HG02588 (cell line): ENCODE measurements around the gene PIK3R1.

Source experiments
- ATAC-seq: cut with Tn5 transposase; IDR thresholded peaks from one replicate; pipeline ENCODE4 v1.9.1; 2021; ENCODE audit warnings: mild to moderate bottlenecking, moderate library complexity; ENCODE audit not compliant: unreplicated experiment

Gene PIK3R1

DNA sequence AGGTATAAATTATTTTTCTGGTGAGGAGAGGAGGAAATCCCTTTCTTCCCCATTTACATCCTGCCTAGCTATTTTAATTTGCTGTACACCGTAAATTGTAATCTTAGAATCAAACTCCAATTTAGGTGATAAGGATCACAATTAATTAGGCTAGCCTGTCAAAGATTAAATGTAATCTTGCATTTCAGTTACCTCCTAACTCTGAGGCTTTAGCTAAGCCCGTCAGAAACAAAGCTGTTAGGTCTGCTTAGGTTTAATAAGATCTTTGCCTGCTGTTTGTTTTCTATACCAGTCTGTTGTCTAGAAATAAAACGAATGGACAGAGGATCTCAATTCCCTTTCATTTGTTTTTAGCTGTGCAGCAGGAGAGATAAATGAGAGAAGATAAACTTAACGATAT, 51.5 kb downstream of the PIK3R1 start:
- ATAC-seq: no peak

DNA sequence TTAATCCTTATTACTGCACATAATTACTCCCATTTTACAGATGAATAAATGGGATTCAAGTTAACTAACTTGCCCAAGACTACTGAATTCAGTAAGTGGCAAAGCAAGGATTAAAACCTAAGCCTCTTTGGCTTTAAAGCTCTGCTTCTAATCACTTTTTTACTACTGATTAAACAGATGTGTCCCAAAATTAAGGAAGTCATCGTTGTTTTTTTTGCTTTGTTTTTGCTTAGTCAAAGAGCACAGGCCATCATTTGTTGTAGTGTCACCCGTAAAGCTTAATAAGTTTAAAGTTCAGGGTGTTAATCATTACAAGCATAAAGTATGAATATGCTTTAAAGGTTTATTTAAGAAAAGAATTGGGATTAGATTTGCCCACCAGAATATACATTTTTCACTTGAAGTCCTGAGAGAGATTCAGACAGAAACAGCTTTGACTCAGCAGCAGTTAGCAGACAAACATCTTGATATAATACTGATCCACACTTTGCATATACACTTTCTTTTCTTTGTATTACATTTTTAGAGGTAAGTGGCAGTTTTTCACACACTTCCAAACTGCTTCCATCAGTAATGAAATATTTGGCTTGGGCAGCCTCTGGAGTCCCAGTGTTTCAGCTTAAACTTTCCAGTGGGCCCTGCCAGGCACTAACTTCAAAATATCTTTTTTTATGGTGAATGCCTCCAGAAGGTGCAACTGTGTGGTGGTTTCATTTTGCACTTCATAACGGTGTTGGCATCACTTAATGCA, 52.7 kb downstream of the PIK3R1 start:
- ATAC-seq: no peak

GRCh38 chr5:68268852-68269130, 53.2 kb downstream of the PIK3R1 start:
- no peak for ATAC-seq

- ATAC-seq: no peak
Measured at GRCh38 chr5:68269820-68270219, 54.3 kb downstream of the PIK3R1 start.

- ATAC-seq: no peak
Measured at GRCh38 chr5:68270399-68270975, 54.9 kb downstream of the PIK3R1 start.

DNA sequence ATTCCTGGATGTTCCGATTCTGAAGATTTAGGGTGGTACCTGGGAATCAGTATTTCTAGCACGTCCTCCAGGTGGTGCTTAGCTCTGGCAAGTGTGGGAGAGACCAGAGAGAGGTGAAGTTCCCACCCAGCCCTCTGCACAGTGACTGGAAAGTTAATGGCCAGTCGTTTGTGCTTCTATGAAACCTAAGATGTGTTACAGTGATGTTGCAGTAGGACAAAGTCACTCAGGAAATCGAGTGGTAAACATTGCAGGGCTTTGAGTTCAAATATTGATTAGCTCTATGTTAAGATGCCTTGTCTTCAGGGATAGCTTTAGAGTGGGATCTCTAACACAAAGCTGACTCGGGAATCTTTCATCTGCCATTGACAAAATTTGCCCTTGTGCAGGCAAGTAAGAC, 55.6 kb downstream of the PIK3R1 start:
- ATAC-seq: no peak

- ATAC-seq: no peak
Measured at GRCh38 chr5:68272289-68272688, 56.7 kb downstream of the PIK3R1 start.

DNA sequence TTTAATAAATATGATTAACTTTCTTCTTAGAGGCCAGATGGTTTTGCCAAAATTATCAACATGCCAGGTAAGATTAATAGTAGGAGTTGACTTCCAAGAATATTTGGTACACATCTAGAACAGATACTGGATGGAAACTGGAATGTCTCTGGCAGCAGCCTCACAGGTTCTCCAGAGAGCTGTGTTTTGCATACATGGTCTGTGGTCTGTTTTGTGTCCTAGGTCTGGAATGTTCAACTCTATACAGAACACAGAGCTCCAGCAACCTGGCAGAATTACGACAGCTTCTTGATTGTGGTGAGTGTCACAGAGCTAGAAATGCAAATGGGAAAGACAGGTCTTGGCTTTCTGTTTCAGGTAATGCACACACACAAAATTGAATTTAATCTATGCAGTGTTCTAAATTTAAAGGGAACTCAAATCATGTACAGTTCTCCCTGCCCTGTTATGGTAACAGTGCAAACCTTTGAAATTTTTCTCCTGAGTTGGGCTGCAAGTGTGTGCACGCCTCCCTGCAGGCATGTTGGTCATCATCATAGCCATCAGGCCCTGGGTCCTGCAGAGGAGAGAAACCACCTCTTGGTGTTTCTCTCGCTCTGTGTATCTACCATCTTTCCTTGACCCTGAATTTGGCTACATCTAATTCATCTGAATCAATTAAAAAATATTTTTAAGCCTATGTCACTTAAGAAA, 58.3 kb downstream of the PIK3R1 start:
- ATAC-seq: peak; percentile 73

DNA sequence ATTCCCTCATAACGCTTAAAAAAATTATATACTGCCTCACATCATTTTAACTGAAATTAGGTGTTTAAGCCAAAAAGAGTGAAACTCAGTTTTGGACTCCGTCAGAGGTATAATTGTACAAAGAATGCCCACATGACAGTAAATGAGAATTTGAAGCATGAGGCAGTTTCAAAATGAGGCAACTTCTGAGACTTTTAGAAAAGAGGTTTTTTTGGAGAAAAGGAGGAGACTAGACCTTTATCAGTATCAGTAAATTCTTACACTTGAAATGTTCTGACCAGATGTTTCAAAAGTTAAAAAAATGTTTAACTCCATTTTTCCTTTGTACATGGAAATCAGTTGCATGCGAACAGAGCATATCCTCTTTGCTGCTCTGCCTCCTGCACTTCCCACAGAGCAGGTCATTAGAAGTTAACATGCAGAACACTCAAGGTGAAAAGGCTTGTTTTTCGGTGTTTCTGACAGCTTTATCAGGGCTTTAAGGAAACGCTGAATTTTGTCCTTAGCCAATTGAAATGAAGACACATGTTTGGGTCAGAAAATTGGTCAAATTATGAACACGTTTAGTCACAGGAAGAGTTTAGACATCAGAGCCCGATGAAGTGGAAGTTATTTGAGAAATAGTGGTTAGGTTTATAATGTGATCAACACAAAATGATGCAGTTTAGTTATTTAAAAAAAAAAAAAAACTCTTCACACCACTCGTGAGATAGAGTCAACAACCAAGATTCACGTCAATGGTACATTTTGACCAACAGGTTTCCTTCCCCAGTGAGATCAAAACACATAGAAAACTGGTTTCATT, 59.5 kb downstream of the PIK3R1 start:
- ATAC-seq: peak; percentile 50

DNA sequence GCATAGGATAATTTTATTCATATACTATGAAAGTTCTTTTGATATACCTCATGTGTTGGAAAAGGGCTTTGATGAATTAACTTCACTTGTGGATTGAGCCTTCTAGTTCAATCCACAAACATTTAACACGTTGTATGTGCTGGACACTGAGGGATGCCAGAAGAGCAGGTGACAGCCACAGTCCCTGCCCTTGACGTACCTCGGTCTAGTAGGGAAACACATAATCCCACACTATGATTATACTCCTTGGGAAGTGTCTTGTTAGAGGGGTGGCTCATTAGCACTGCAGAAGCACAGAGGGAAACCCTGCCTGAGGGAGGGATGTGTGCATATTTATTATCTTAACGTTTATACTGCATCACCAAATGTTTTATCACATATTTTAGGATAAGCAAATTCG, 61.2 kb downstream of the PIK3R1 start:
- no peak for ATAC-seq

DNA sequence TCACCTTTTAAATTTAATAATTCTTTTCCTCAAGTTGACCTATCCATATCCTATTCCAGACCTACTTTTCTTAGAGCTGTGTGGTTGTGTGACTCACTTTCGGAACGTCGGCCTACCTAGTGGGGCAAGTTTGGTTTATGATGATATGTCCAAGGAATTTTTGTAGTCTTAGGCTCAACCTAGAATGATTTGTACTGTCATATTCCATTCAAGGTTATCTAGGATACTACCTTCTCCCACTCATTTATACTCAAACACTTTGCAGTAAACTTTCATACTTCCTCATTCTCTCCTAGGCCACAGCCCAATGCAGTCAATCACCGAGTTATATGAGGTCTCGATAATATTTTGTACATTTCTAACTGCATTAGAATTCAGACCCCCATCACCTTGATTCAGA, 61.9 kb downstream of the PIK3R1 start:
- no peak for ATAC-seq

DNA sequence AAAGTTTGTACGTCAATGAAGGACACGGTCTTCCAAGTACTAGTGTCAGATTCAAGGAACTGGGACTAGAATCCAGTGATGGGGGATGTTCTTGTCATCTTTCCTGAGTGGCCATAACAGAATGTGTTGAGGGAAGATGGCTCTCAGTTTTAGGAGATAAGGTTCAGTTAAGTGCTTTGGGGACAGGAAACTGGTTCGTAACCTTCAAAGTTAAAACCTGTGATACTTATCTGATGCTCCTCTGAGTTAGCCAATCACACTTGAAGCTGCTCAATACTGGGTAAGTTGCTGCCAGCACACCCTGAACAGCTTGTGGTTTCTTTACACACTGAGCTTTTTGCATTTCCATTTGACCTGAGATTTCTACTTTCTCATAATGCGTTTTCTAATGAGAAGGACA, 64.4 kb downstream of the PIK3R1 start:
- peak; percentile 46 for ATAC-seq

DNA sequence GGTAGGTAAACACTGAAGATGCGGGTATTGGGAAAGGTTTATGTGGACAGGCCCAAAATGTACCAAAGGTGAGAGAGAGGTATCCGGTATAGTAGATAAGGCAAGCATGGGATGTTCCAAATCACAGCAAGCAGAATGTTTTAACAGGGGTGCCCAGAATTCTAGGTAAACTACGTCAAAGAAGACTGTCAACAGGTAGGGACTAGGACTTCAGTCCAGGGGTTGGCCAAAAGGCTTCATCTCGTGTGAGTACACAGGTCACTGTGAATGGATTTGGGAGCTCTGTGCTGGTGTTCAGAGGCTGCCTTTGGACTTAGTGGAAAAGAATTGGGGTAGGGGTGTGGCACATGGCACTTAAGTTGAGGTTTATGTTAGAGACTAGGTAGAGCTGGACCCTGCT, 66.4 kb downstream of the PIK3R1 start:
- no peak for ATAC-seq

GRCh38 chr5:68283766-68284165, 68.2 kb downstream of the PIK3R1 start:
- ATAC-seq: no peak

- ATAC-seq: peak; percentile 26
Measured at GRCh38 chr5:68285075-68285840, 69.7 kb downstream of the PIK3R1 start.

- ATAC-seq: no peak
Measured at GRCh38 chr5:68285851-68286611, 70.5 kb downstream of the PIK3R1 start.

DNA sequence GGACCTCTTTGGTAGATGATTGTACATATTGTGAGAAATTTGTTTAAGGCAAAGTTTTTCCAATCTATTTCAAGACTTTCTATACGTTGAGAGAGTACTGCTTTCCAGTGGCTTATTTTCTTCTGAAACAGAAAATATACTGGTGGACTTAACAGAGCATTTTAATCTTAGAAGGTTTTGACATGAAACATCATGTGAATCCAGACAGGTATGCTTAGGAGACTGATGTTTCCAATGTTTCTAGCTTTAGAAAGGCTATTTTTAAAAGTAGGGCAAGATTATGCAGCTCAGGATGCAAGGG, 71.0 kb downstream of the PIK3R1 start:
- no peak for ATAC-seq

DNA sequence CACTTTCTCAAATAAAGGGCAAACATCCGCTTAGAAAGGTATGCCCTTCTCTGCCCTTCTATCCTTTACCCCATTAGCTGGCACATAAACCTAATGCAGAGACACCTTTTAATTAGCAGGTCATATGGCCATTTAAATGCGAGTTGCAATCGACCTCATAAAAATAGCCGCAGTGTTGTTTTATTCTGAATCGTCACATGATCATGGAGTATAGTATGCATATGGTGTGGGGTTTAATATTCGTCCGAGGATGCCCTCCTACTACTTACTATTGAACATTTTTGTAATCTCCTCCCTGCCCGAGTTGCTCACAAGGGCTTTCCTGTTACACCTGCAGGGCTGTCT, 72.0 kb downstream of the PIK3R1 start:
- no peak for ATAC-seq

- peak; percentile 71 for ATAC-seq
Measured at GRCh38 chr5:68287976-68288706, 72.6 kb downstream of the PIK3R1 start.

- peak; percentile 12 for ATAC-seq
Measured at GRCh38 chr5:68288707-68289134, 73.2 kb downstream of the PIK3R1 start.
